CD4-positive, alpha-beta T cell treated with Interleukin-6 at 100 ng/mL for 8 hours (primary cell): ENCODE data around the gene KSR2.
"Not testable (repeated sequence)": the region's sequence is repeated elsewhere in the genome, so short reads cannot be mapped to it uniquely, and the experiment has no call there.

Experiments
- DNase-seq: peaks from one replicate; pipeline ENCODE4 v3.0.0-alpha.2; 2020; ENCODE audit warnings: mixed read lengths, low spot score

The KSR2 gene

GRCh38 chr12:117967512-117967911 is 1.3 kb downstream of the KSR2 start:
- DNase-seq: no peak

GRCh38 chr12:117967043-117967442 is 1.7 kb downstream of the KSR2 start:
- no peak for DNase-seq

DNA sequence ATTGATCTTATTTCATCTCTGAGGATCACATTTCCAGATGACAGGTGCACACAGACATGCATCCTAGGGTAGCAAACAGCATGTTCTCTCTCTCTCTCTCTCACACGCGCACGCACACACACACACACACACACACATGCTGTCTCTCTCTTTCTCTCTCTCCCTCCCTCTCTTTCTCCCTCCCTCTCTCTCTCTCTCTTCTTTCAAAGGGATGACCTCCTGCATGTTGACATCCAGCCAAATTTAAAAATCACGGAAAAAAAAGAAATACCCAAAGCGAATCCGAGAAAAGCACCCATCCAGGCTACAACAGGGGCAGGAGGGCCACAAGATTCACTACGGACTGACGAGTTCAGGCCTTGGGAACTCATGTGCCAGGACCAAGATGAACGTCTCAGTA is 2.3 kb downstream of the KSR2 start:
- DNase-seq: no peak

- no peak for DNase-seq
These were observed 5.0 kb downstream of the KSR2 start for GRCh38 chr12:117963836-117964235.

GRCh38 chr12:117936722-117937484 is 31.9 kb downstream of the KSR2 start:
- no peak for DNase-seq

GRCh38 chr12:117933545-117933944 is 35.2 kb downstream of the KSR2 start:
- DNase-seq: no peak

- DNase-seq: no peak
These were observed 42.3 kb downstream of the KSR2 start for GRCh38 chr12:117926391-117926899.

- no peak for DNase-seq
These were observed 46.6 kb downstream of the KSR2 start for GRCh38 chr12:117921929-117922777.

- no peak for DNase-seq
These were observed 49.3 kb downstream of the KSR2 start for GRCh38 chr12:117919479-117919878.

GRCh38 chr12:117914686-117915085 is 54.1 kb downstream of the KSR2 start:
- no peak for DNase-seq

DNA sequence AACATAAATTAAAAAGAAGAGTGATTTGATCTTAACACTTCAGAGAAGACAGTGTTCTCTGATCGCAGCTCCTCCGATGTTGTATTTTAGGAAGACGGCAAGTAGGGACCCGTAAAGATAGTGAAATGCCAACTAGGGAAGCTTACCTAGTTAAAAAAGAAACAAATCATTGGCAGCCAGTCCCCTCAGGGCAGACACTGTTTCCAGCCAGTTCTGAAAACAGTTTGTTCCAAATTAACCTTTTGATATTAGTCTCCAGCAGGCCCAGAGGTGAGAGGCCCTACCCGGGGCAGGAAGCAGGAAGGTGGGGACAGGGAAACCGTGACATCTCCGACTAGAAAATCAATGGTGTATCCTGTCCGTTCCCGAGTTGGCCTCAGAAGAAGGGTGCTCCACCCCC is 56.0 kb downstream of the KSR2 start:
- DNase-seq: no peak

GRCh38 chr12:117908411-117908810 is 60.4 kb downstream of the KSR2 start:
- no peak for DNase-seq

GRCh38 chr12:117907108-117907689 is 61.6 kb downstream of the KSR2 start:
- no peak for DNase-seq

DNA sequence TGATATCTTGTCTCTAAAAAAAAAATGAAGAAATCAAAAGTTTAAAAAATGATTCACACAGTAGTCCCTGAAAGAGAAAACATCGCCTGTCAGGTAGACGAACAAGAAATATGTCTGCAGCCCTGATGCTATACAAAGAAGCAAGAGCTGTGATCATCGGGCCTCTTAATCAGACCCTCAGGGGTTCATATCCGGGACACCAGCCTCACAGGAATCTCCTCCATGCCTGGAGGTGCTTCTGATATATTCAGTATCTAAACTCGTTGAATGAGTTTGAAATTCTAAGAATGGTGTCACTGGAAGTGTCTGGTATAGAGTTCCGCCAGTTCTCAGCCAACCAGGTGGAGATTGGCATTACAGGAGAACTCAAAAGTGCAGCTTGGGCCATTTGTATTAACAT is 64.7 kb downstream of the KSR2 start:
- no peak for DNase-seq

- no peak for DNase-seq
These were observed 65.5 kb downstream of the KSR2 start for GRCh38 chr12:117903110-117903840.

DNA sequence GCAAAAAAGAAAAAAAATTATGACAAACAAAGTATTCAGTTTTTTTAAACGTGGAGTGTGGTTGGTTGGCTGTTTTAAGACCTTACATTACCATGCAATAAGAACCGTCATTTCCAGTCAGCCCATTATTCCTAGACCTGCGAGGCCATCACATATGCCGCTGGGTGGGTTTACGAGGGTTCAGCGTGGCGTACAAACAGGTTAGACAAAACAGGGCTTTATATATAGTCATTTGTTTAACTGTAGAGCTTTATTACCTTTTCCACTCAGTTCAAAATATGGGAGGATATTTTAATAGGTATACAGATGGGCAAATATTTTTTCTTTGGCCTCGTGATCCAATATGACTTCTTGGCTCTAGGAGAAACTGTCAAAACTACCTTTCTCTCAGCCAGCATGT is 67.2 kb downstream of the KSR2 start:
- DNase-seq: no peak

- no peak for DNase-seq
These were observed 68.2 kb downstream of the KSR2 start for GRCh38 chr12:117900561-117900960.

- no peak for DNase-seq
These were observed 71.2 kb downstream of the KSR2 start for GRCh38 chr12:117897372-117898161.

- no peak for DNase-seq
These were observed 72.8 kb downstream of the KSR2 start for GRCh38 chr12:117896009-117896408.

DNA sequence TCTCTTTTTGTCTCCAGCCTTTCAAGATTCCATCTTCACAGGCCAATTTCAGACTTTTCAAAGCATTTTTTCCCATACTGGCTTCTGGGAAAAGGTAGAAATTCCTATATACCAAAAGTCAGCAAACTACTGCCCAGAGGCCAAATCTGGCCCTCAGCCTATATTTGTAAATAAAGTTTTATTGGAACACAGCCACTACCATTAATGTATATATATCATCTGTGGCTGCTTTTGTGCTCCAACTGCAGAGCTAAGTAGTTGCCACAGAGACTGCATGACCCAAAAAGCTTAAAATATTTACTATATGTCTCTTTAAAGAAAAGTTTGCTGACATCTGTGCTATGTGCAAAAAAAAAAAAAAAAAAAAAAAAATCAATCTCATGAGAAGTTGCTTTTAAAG is 76.3 kb downstream of the KSR2 start:
- no peak for DNase-seq

- DNase-seq: not testable (repeated sequence)
These were observed 77.5 kb downstream of the KSR2 start for GRCh38 chr12:117891265-117891664.
